NCI-H1436 (cell line): ENCODE results near the gene LRSAM1.
A peak's percentile ranks its signal among the peaks of the same experiment; 100 is the strongest.

Experiments used
- DNase-seq: peaks from one replicate; lab custom pipeline; 2025; lab: John Stamatoyannopoulos, UW

LRSAM1 gene

GRCh38 chr9:127497656-127498290 is 46.5 kb downstream of the LRSAM1 start:
- DNase-seq, result no peak

- DNase-seq, result no peak
These were observed 47.0 kb downstream of the LRSAM1 start for GRCh38 chr9:127498298-127498697.

DNA sequence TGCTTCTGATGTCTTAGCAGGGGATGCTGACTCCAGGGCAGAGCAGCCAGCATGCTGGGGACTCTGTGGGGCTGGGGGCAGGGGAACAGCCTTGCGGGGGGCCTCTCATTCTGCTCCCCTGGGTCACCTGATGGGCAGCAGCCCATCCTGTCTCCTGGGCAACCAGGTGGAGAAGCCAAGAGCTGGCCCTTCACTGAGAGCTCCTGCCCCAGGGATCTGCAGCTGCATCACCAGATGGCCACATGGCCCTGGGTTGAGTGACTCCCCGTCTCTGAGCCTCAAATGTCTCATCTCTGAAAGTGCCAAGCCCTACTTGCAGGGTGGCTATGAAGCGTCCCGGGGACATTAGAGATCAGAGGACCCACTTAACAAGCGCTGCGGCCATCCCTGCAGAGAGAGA is 49.1 kb downstream of the LRSAM1 start:
- no peak for DNase-seq

- no peak for DNase-seq
These were observed 49.6 kb downstream of the LRSAM1 start for GRCh38 chr9:127500862-127501261.

- no peak for DNase-seq
These were observed 50.6 kb downstream of the LRSAM1 start for GRCh38 chr9:127501821-127502343.

- DNase-seq, result no peak
These were observed 51.5 kb downstream of the LRSAM1 start for GRCh38 chr9:127502706-127503378.

- DNase-seq, result no peak
These were observed 52.1 kb downstream of the LRSAM1 start for GRCh38 chr9:127503379-127503921.

DNA sequence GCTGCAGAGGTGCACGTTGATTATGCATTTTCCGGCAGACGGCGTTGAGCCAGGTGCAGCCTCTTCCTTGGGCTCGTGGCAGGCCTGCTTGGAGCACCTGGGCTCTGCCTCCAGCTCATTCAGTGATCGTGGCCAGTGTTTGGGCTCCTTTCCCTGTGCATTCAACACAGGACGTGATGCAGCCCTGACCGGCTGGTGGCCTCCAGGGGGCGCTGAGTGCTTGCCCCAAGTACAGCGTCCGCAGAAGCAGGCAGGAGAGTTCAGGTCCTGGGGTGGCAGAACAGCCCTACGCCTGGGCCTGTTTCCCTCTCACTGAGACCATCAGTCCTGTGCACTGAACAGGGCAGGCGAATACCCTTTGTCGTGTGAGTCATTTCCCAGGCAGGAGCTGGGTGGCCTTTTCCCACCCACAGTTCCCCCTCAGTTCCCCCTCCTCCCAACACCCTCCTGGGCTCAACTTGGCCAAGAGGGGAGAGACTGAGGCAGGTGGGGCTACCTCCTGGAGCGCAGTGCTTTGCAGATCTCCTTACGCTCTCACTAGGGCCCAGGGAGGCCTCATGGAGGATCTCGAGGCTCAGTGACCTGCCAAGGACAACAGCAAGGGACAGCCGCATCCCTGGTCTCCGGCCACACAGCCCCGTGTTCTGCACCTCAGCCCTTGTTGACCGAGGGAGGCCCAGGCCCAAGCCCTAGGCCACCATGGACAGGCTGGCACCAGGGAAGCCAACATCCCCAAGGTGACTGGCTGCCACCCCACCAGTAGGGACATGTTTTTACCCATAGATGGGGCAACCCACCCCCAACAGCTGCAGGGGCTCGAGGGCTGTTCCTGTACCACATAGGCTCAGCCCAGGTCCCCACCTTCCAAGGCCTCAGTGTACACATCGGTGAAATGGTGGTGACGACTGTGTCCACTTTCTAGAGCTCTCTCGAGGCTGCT is 52.9 kb downstream of the LRSAM1 start:
- peak; percentile 53 for DNase-seq

GRCh38 chr9:127504887-127505251 is 53.6 kb downstream of the LRSAM1 start:
- DNase-seq, result no peak

DNA sequence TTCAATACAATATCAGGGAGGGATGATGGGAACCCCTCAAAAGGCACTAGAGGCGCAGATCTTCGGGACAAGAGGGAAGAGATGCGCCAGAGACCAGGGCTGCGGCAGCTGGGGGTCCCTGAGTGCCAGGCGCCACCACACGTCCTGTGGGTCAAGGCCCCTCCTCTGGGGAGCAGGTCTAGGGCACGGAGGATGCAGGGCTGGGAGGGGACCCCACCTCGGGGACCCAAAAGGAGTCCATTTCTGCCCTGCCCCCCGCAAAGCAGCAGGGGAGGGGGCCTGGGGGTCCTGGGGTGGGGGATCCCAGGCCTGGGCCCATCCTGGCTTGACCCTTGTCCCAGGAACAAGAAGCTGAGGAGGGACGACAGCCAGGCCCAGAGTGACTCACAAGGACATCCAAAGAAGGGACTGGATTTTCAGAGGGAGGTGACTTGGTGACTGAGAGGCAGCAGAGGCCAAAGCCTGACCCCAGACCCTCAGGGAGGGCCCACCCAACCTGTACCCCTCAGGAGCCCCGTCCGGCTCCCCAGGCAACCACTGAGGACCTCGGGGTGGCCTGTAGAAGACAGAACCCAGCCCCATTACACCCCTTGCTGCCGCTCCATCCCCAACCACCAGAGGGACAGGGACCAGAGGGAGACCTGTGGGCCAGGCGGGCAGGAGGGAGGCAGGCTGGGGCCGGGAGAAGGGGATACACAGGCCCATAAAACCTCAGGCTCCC is 54.2 kb downstream of the LRSAM1 start:
- DNase-seq, result no peak

DNA sequence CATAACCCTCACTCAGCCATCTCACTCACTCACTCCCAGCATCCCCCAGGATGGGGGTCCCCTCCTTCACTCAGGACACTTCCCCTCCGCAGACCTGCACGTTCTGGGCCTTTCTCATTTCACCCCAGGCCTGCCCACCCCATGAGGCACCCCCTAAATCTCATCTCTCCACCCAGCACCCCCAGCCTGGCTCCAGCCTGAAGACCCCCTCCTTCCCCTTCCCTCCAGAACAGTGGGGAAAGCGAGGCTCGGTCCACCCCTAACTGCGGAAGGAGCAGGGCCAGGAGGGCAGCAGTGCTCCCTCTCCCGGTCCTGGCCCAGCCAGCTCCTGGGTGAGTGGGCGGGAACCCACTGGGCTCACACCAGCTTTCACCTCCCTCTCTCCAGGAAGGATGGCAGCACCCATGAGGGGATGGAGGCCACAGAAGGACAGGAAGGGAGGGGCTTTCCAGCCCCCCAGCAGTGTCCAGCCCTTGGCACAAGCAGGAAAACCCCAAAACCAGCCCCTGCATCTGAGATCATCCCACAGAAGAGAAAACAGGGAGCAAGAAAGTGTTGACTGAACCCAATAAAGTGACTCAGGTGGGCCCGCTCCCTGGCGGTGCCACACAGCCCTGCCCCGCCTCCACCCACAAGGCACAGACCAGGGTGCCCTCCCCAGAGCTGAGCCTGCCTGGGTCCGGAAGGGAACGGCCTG is 55.0 kb downstream of the LRSAM1 start:
- no peak for DNase-seq

DNA sequence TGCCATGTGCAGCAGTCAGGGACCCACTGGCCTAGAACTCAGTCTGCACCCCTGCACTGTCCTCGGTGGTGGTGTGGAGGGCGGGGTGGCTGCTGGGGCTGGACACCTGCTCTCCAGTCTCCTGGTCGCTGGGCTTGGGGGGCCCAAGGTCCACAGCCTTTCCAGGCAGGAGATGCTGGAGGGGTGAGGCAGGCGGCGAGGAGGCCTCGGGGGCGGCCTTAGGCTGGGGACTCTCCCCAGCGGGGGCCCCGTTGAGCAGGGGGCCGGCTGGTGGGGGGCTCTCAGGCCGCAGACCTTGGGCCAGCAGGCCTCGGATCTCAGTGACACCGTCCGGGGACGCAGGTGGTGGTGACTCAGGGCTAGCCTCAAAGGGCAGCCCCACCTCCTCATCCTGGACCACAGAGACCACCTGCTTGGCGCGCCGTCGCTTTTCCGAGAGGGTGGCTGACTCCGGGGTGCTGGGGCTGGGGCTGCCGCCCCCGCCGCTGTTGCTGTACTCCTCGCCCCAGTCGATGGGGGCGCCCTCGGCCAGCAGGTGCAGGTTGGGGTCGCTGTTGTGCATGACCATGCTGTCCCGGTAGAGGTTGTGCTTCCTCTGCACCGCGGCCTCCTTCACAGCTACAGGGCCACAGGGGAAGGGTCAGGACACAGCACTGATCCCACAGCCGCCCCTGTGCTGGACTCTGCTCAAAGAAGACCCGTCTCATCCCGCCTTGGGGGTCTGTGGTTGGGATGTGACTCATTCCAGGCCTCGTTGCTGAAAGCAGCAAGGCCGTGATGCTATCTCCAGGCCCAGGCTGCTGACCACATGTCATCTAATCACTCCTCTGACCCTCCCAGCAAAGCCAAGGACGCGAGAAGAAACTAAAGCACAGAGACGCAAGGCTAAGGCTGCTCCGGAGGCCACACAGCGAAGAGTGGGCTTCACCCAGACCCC is 55.8 kb downstream of the LRSAM1 start:
- no peak for DNase-seq

GRCh38 chr9:127507751-127508648 is 56.7 kb downstream of the LRSAM1 start:
- DNase-seq, result no peak

DNA sequence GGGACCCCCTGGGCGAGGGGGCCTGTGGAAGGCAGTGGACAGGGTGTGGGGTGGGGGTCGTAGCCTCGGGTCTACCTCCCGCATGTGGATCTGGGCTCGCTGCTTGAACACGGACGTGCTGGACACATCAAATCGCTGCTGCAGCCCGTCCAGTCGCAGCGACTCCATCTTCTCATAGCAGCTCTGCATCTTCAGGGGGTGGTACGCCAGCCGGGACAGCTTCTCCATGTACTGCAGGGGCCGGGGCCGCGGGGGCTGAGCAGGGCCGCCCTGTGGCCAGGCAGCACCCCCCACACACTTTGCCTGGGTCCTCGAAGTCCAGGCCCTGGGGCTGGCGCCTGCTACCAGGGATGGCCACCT is 57.6 kb downstream of the LRSAM1 start:
- no peak for DNase-seq

DNA sequence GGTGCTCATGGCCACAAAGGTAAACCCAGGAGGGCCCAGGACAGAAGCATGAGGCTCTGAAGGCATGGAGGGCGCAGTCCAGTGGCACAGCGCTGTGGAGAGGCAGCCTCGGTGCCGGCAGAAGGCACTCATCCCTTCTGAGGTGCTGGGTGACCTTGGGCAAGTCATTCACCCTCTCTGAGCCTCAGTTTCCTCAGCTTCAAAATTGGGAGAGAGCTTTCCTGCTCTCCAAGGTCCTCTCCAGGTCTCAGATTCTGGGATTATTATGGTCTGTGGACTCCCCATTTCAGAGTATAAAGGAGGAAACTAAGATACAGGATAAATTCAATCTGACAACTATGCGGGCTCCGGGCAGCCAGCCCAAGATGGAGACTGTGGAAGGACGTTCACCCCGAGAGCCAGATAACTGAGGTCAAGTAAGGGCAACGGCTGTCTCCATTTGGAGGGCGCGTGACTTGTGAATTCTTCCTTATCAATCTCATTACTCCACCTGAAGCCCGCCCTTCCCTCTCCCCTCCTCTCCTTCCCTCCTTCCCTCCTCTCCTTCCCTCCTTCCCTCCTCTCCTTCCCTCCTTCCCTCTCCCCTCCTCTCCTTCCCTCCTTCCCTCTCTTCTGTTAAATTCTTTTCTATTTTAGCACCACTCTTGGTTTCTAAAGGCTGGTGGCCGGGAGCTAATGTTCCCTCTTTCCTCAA is 58.1 kb downstream of the LRSAM1 start:
- no peak for DNase-seq

DNA sequence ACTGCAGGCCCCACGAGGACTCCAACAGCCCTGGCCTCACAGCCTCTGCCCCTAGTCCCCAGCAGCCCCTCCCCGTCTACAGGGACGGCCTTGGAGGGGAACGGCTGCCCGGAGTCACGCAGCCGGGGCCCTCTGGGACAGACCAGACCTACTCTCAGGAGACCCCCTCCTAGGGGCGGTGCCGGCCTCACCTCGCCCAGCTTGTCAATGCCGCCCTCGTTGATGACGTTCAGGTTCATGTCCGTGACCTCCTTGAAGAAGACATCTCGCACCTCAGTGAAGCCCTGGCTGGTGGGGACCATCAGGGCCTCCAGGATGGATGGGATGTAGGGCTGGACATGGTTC is 58.6 kb downstream of the LRSAM1 start:
- DNase-seq, result no peak

DNA sequence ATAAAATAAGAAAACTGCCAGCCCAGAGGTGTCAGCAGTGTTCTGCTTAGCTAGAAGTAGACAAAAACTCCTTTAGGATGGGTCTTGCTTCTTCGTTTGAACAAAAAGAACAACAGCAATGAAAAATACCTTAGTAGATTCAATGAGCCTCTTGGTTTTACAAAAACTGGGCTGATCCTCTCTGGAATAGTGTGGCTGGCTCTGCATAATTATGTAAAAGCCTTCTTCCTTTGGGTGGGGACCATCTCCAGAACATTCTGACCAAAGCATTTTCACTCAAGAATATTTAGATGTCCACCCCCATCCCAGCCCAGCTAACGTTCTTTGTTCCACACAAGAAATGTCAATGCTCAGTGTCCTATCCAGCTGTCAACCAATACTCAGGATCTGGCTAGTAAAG is 63.2 kb downstream of the LRSAM1 start:
- DNase-seq, result no peak

DNA sequence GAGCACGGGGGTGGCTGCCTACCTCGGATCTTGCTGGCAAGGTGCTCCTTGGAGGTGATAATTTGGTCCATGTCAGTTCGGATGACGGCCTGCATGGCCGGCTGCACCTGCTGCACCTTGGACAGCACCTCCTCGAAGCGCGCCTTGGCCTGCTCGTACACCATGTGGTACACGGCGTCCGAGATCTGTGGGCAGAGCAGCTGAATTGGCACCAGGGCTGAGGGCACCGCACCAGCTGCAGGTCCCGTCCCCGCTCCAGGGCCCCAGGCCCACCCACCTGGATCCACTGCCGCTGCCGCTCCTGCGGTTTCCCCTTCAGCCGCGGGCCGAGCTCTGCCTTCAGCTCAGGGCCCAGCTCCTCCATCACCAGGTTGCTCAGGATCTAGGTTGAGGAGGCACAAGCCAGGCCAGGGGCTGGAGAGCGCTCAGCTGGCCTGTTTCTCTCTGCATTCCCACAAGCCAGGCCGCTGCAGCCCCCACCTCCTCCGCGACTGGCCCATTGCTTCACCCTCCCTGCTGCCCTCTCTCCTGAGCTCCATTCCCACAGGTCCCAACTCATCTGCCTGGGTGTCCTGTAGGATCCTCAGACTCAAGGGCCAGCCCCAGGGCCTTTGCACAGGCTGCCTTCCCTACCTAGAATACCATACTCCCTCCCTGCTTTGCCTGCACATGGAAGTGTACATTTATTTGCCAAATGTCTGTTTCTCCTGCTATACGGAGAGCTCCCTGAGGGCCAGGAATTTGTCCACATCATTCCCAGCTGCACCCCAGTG is 65.7 kb downstream of the LRSAM1 start:
- DNase-seq, result no peak
